Cortex of kidney (tissue), 1 donor: Measurements from ENCODE around the gene VPS13D.
"Not testable (repeated sequence)": the region's sequence is repeated elsewhere in the genome, so short reads cannot be mapped to it uniquely, and the experiment has no call there.

ENCODE experiments used
- DNase-seq: peaks from one replicate; lab custom pipeline; 2025; lab: John Stamatoyannopoulos, UW

The VPS13D gene

DNA sequence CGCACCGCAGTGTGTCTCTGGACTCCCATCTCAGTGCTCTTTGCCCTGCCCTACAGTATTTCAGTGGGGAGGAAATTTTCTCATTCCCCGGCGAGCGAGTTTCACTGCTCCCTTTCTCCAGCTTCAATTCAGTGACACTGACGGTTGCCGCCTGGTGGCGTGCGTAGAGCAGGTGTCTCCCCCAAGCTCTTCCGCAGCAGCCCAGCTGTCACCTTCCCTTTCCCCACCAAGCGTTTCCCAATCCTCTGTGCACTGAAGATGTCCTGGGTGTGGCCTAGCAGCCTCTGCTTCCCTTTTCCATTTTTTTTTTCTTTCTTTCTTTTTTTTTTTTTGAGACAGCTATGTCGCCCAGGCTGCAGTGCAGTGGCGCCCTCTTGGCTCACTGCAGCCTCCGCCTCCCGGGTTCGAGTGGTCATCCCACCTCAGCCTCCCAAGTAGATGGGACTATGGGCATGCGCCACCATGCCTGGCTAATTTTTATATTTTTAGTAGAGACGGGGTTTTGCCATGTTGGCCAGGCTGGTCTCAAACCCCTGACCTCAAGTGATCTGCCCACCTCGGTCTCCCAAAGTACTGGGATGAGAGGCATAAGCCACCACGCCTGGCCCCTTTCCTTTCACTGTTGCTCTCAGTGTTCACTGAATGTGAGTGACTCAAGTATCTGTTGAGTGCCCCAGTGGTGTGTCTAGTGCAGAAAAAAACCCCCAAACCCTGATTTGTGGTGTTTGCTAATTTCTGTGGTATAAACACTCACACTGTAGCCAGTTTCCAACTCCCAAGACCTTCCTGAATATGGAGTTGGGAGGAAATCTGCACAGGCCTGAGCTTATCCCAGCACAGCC is 33.0 kb upstream of the VPS13D start:
- no peak for DNase-seq

DNA sequence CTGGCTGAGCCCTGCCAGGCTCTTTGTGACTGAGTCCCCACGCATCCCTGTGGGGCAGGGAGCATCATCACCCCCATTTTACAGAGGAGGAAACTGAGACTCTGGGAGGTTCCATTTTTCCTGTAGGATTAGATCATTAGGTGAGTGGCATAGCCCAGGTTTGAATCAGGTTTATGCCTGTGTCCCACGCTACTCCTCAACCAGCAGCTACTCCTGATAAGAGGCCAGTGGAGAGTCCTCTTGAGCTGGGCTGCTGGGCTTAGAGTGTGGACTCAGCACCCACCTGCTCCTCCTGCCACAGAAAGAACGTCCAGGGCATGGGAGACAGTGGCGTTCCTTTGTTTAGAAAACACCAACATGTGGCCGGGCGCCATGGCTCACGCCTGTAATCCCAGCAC is 32.3 kb upstream of the VPS13D start:
- no peak for DNase-seq

DNA sequence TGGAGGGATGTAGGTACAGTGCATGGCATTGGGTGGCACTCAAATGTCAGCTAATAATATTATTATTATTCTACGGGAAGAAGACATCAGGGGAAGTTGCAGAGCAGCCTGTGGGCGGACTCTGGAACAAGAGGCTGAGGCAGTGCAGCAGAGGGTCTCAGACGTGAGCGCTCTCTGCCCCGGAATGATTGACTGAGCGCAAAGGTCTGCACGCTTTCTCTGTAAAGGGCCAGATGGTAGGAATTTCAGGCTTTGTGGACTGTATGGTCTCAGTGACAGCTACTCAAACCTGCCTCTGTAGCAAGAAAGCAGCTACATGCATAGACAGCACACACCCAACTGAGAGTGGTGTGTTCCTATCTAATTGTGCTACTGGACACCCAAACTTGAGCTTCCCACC is 29.6 kb upstream of the VPS13D start:
- DNase-seq = no peak

DNA sequence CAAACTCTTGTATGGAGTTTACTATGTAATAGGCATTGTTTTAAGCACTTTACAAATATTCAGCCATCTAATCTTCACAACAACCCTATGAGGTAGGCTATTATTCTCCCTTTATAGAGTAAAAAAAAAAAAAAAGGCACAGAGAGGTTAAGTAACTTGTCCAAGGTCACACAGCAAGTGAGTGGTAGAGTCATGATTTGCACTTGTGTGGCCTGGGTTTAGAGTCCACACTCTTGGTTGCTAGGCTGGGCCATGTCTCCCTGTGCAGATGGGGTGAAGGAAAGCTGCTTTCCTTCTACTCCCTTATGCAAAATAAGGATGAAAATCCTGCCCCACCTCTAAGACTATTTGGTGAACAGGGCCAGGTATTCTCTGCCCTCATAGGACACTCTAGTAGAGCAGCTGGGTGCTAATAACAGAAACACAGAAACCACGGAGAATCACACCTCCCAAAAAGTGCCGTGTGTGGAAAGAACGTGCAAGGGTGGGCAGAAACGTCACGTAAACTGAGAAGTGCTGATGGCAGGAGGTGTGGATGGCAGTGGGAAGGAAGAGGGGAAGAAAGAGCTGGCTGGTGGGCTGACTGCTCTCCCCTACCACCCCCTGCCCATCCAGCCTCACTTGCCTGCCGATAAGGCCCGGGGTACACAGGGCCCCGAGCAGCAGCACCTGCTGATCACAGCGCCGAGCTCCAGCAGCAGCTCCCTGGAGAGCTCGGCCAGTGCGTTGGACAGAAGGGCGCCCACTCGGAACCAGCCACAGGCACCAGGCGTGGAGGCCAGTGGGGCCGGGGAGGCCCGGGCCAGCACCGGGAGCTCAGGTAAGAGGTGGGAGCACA is 28.3 kb upstream of the VPS13D start:
- DNase-seq = no peak

DNA sequence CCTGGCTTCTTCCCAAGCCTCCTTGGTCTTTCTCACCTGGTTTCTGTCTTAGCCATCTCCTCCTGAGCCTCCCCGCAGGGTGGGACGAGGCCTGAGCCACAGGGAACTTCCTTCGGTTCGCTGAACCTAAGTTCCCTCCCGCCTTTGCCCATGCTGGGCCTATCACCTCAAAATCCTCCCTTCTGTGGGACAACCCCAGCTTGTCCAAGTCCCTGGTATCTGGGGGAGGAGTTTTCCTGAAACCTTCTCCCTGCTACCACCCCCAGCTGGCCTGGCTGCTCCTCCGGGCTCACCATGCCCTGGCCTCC is 27.7 kb upstream of the VPS13D start:
- no peak for DNase-seq

DNA sequence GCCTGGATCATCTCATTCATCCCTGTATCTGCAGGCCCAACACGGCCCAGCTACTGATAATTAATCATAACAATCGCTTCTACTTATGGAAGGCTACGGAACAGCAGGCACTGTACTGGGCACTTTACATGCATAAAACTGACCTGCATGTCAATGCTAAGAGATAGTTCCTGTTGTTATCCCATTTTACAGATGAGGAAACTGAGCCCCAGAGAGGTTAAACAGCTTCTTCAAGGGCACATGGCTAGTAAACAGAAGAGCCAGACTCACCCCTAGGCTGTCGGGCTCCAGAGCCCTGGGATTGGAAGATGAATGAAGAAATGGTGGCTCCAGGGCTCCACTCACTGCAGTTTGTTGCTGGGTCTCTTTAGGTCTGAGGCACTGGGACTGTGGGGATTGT is 27.3 kb upstream of the VPS13D start:
- no peak for DNase-seq

DNA sequence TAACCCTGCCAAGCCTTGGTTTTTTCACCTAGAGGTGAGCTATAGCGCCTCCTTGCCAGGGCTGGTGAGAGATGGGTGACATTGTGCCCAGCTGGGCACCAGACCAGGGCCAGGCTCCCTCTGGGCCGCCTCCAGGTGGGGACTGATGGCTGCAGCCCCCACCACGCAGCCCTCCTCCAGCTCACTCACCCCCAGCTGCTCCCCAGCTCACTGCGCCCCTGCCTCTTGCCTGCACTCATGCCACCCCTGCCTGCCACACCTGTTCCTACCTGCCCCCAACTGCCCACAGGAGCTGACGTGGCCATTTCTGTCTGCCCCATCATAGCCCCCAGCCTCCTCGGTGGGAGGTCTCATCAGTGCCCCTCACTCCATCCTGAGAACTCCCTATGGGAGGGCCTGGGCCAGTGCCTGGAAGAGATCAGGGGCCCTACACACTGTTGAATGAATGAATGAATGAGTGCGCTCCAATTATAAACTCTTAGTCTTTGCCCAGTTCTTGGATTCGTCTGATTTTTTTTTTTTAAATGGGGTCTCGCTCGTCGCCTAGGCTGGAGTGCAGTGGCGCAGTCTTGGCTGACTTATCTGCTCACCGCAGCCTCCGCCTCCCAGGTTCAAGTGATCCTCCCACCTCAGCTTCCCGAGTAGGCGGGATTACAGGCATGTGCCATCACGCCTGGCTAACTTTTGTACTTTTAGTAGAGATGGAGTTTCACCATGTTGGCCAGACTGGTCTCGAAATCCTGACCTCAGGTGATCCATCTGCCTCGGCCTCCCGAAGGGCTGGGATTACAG is 26.4 kb upstream of the VPS13D start:
- DNase-seq = no peak

DNA sequence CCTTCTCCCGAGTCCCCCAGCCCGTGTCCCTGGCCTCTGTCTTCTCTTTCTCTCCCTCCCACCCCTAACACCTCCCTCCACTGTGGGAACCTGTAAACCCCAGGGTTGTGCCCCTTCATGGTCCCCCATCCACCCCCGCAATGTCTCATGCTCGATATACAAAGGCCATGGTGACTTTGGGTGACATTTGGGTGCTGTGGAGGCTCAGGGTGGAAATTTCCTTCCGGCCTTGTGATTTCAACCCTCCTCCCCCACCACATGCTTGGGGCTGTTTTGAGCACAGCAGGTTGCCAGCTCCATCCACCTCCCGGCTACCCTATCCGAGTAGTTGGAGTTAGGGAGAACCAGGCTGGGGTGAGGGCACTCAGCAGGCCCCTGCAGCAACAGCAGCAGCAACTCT is 25.7 kb upstream of the VPS13D start:
- DNase-seq = no peak

DNA sequence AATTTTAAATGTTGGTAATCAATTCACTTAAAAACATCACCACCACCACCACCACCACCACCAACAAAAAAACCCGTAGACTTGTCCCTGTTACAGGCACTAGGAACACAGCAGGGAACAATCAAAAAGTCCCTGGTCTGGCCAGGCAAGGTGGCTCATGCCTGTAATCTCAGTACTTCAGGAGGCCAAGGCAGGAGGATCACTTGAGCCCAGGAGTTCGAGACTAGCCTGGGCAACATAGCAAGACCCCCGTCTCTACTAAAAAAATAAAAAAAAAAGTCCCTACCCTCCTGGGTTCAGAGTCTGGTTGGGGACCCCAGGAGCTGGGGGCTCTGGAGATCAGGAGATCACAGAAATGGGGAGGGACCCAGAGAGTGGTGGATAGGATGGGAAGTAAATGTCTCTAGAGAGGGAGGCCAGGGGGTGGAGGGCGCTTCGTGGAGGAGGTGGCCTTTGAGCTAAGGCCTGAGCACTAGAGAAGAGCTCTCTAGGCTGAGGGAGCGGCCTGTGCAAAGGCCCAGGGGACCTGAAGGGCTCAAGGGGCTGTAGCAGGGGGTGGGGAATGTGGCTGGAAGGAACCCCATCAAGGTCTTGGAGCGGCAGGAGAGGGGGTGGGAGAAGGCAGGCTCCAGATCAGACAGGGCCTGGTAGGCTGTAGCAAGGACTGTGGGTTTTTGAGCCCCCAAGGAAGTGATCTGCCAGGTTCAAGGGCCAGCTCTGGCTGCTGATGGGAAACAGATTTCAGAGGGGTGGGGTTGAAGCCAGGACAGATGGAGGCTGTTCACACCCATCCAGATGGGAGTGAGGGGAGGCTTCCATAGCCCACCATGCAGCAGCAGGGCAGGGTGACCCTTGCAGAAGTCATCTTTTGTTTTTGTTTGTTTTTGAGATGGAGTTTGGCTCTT is 24.8 kb upstream of the VPS13D start:
- no peak for DNase-seq

DNA sequence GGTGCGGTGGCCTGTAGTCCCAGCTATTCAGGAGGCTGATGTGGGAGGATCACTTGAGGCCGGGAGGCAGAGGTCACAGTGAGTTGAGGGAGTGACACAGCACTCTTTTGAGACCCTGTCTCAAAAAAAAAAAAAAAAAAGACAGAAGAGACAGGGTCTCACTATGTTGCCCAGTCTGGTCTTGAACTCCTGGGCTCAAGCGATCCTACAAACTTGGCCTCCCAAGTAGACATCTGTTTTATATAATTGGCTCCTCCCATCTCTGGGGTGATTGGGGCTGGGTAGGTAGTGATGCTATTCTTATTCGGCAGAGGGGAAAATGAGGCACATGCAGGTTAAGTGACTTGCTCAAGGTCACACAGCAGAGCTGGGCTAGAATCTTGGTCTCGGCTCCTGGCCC is 23.6 kb upstream of the VPS13D start:
- DNase-seq = no peak

DNA sequence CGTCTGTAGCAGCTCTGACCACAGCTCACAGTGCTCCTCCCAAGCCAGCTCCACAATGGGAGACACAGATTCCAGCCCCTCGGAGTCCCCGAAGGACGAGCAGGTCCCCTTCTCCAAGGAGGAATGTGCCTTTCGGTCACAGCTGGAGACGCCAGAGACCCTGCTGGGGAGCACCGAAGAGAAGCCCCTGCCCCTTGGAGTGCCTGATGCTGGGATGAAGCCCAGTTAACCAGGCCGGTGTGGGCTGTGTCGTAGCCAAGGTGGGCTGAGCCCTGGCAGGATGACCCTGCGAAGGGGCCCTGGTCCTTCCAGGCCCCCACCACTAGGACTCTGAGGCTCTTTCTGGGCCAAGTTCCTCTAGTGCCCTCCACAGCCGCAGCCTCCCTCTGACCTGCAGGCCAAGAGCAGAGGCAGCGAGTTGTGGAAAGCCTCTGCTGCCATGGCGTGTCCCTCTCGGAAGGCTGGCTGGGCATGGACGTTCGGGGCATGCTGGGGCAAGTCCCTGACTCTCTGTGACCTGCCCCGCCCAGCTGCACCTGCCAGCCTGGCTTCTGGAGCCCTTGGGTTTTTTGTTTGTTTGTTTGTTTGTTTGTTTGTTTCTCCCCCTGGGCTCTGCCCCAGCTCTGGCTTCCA is 22.9 kb upstream of the VPS13D start:
- DNase-seq = no peak

DNA sequence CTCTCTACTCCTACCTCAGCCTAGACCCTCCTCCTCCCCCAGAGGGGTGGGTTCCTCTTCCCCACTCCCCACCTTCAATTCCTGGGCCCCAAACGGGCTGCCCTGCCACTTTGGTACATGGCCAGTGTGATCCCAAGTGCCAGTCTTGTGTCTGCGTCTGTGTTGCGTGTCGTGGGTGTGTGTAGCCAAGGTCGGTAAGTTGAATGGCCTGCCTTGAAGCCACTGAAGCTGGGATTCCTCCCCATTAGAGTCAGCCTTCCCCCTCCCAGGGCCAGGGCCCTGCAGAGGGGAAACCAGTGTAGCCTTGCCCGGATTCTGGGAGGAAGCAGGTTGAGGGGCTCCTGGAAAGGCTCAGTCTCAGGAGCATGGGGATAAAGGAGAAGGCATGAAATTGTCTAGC is 21.6 kb upstream of the VPS13D start:
- DNase-seq = no peak

DNA sequence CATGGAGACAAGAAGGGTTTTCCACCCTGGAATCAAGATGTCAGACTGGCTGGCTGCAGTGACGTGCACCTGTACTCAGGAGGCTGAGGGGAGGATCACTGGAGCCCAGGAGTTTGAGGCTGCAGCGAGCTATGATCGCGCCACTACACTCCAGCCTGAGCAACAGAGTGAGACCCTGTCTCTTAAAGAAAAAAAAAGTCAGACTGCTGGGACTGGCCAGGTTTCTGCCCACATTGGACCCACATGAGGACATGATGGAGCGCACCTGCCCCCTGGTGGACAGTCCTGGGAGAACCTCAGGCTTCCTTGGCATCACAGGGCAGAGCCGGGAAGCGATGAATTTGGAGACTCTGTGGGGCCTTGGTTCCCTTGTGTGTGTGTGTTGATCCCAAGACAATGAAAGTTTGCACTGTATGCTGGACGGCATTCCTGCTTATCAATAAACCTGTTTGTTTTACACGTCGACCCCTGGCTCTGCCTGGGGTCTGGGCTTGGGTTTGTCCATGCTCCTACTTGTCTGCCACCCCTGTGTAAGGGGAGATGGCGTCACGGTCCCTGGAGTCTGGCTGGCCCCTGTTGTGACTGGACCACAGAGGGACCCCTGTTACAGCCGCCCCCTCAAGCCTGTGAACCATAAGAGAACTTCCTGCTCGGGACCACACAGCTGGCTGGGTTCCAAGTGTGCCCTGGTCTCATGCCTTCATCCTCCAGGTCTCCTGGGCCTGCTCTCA is 20.9 kb upstream of the VPS13D start:
- no peak for DNase-seq

DNA sequence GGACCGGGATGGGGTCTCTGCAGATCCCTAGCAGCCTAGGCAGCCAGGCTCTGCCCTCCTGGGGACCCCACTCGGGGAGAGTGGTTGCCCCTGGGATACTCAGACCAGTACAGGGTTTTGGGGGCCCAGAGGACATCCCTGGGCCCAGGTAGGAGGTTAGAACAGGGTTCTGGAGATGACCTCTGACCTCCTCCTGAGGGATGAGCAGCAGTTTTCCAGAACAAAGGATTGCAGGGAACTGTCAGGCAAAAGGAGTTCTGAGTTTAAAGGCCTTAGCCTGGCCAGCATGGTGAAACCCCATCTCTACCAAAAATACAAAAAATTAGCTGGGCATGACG is 20.4 kb upstream of the VPS13D start:
- no peak for DNase-seq

DNA sequence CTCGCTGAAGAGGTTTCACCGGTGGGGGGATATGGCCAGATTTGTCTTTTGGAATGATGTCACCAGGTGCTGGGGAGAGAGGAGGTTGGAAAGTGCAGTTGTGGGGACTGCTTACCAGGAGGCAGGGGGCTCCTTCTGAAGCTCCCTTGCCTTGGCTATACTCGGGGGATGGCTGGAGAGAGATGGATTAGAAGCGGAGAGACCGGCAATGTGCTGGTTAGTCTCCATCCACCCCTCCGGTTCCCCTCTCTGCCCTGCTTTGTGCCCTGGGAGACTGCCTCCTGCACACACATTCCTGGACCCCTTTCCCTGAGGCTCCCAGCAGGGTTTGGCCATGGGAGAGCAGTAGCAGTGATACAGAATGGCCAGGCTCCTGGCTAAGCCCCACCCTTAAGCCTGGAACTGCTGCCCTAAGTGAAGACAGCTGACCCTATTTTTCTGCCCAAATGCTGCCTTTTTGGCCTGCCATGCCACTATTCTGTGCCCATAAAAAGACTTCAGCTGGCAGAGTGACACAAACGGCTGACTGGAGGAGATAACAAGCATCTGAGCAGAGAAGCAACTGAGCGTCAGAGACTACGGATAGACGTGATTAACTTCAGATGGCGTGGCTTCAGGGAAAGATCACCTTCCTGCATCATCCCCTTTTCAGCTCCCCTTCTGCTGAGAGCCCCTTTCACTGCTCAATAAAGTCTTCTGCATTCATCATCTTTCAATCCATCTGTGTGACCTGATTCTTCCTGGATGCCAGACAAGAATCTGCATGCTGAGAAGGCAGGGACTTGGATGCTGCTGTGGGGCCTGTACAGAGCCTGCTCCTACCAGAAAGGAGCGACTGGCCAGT is 14.5 kb upstream of the VPS13D start:
- DNase-seq = no peak

DNA sequence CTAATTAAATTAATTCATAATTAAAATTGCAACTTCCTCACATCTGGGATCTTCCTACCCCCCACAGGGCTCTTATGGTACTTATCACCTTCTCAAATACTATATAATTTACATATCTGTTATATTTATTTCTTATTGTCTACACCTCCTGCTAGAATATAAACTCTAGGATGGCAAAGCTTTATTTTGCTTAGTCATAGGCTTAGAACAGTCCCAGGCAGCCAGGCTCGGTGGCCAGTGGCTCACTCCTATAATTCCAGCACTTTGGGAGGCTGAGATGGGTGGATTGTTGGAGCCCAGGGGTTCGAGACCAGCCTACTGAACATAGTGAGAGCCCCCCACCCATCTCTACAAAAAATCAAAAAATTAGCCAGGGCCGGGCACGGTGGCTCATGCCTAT is 10.0 kb upstream of the VPS13D start:
- no peak for DNase-seq

DNA sequence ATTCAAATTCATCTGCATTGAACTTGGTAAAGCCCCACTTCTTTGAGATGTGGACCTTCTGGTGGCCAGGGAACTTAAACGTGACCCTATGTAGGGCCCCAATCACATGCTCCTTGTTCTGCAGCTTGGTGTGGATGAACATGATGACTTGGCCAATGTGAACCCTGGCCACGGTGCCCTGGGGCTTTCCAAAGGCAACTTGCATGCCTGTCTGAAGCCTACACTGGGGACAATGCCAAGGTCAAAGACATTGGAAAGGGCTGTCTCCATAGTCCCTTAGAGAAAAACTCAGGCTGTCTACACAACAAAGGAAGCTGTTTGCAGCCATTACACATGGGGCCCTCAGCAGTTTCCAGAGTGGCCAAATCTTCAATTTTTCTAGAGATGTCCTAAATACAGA is 8.9 kb upstream of the VPS13D start:
- DNase-seq = no peak

DNA sequence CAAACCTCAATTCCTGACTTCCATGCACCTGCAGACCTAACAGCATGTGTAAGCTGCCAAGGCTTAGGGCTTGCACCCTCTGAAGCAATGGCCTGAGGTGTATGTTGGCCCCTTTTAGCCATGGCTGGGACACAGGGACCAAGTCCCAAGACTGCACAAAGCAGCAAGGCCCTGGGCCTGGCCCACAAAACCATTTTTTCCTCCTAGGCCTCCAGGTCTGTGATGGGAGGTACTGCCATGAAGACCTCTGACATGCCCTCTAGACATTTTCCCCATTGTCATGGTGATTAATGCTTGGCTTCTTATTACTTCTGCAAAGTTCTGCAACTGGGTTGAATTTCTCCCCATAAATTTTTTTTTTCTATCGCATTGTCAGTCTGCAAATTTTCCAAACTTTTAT is 7.1 kb upstream of the VPS13D start:
- not testable (repeated sequence) for DNase-seq

DNA sequence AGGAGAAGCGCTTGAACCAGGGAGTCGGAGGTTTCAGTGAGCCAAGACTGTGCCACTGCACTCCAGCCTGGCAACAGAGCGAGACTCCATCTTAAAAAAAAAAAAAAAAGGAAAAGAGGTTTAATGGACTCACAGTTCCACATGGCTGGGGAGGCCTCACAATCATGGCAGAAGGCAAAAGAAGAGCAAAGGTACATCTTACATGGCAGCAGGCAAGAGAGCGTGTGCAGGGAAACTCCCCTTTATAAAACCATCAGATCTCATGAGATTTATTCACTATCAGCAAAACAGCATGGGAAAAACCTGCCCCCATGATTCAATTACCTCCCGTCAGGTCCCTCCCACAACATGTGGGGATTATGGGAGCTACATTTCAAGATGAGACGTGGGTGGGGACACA is 5.7 kb upstream of the VPS13D start:
- DNase-seq = not testable (repeated sequence)

DNA sequence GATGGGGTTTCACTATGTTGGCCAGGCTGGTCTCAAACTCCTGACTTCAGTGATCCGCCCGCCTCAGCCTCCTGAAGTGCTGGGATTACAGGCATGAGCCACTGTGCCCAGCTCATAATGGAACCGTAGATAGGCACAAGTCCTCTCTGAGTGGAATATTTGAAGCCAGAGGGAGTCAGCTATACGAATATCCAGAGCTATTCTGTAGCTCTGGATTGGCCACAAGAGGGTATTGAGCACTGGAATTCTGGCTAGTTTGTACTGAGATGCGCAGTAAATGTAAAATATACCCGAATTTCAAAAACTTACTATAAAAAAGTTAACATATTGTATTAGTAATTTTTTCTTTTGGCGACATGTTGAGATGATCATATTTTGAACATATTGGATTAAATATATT is 851 bp upstream of the VPS13D start:
- no peak for DNase-seq
